T-cell (primary cell): Measurements from ENCODE around the gene LRRC51. TPM values are rescaled to one million over a fixed set of nuclear protein-coding genes. Genes with fewer than 3 reads are reported as not detected.
A peak's percentile ranks its signal among the peaks of the same experiment; 100 is the strongest.
"Not testable (repeated sequence)": the region's sequence is repeated elsewhere in the genome, so short reads cannot be mapped to it uniquely, and the experiment has no call there.

Source experiments
- ATAC-seq, 4 experiments: fragments of 200-7000 bp in 3 of 4; fragments of 150-1000 bp in 1 of 4; cut with Tn5 transposase; replicated peaks in 1 of 4; 1 replicate in 3 of 4; 2 replicates in 1 of 4; pipeline ENCODE4 v1.10.0; 2021; ENCODE audit warnings: moderate library complexity in 3 of 4, mild to moderate bottlenecking in 2 of 4, moderate number of reproducible peaks in 1 of 4
- CTCF ChIA-PET, 2 donors: fragments of 300-600 bp; sonication (Branson Sonifier 250); formaldehyde crosslinking; loops; one replicate each; lab custom pipeline; 2022; ENCODE audit warnings: antibody characterized with exemption in 2 of 2; lab: Charles Lee
- POLR2A ChIA-PET, 2 donors: fragments of 300-600 bp; sonication (Branson Sonifier 250); formaldehyde crosslinking; loops; one replicate each; lab custom pipeline; 2022; ENCODE audit warnings: antibody characterized with exemption in 2 of 2; lab: Charles Lee
- DNase-seq, 35 experiments: peaks; one replicate each; pipeline versions ENCODE4 v3.0.0 to v3.0.0-alpha.2; 2013 to 2023
- H3K27ac ChIP-seq: one replicate; pipeline ENCODE4 v1.5.1; 2013; ENCODE audit warnings: low read length
- H3K27me3 ChIP-seq, 2 experiments: replicated peaks in 1 of 2; 1 replicate in 1 of 2; 2 replicates in 1 of 2; pipeline versions ENCODE4 v1.6.1 to v1.7.0; 2013; ENCODE audit warnings: low read length in 1 of 2, mixed read lengths in 1 of 2; ENCODE audit not compliant: control insufficient read depth in 2 of 2, insufficient read depth in 2 of 2; ENCODE audit errors: extremely low read depth in 1 of 2
- H3K36me3 ChIP-seq, 2 donors: 1 replicate in 1 of 2; 2 replicates in 1 of 2; pipeline versions ENCODE4 v1.6.1 to v1.7.0; 2013; ENCODE audit warnings: low read length in 1 of 2; ENCODE audit not compliant: control insufficient read depth in 2 of 2, insufficient read depth in 1 of 2; ENCODE audit errors: extremely low read depth in 1 of 2
- H3K4me1 ChIP-seq, 2 experiments: 1 replicate in 1 of 2; 2 replicates in 1 of 2; pipeline versions ENCODE4 v1.6.1 to v1.7.0; 2013; ENCODE audit warnings: low read length in 2 of 2, mixed read lengths in 1 of 2; ENCODE audit not compliant: insufficient read depth in 2 of 2, control insufficient read depth in 1 of 2; ENCODE audit errors: extremely low read depth in 1 of 2
- H3K4me3 ChIP-seq, 2 donors: 1 replicate in 1 of 2; 2 replicates in 1 of 2; pipeline versions ENCODE4 v1.5.1 to v1.7.0; 2013; ENCODE audit warnings: mild to moderate bottlenecking in 2 of 2, low read length in 1 of 2, moderate library complexity in 1 of 2; ENCODE audit not compliant: control insufficient read depth in 1 of 2; ENCODE audit errors: extremely low read depth in 1 of 2
- H3K9me3 ChIP-seq: 2 replicates; pipeline ENCODE4 v1.7.0; 2013
- H3K27ac Mint-ChIP-seq, 2 donors: one replicate each; pipeline ENCODE4 v1.8.0; 2020 to 2021; ENCODE audit warnings: mild to moderate bottlenecking in 2 of 2, mixed read lengths in 2 of 2
- H3K27me3 Mint-ChIP-seq, 2 donors: one replicate each; pipeline ENCODE4 v1.8.0; 2021 to 2022; ENCODE audit warnings: mixed read lengths in 2 of 2
- H3K36me3 Mint-ChIP-seq: one replicate; pipeline ENCODE4 v1.8.0; 2021; ENCODE audit warnings: mixed read lengths
- H3K4me1 Mint-ChIP-seq, 3 donors: one replicate each; pipeline ENCODE4 v1.8.0; 2020 to 2022; ENCODE audit warnings: mixed read lengths in 3 of 3, mild to moderate bottlenecking in 1 of 3
- H3K4me3 Mint-ChIP-seq, 3 donors: one replicate each; pipeline ENCODE4 v1.8.0; 2020 to 2022; ENCODE audit warnings: mild to moderate bottlenecking in 3 of 3, mixed read lengths in 3 of 3, moderate library complexity in 3 of 3
- H3K9me3 Mint-ChIP-seq, 3 donors: one replicate each; pipeline ENCODE4 v1.8.0; 2020 to 2022; ENCODE audit warnings: mixed read lengths in 3 of 3
- WGBS: methylation state at CpG from one replicate; pipeline ENCODE4 v1.1.5; 2013; ENCODE audit warnings: missing lambda C conversion rate; ENCODE audit not compliant: insufficient coverage; 5-methylcytosine and 5-hydroxymethylcytosine counted together
- total RNA-seq, 35 experiments: library from RNA in 6 of 35; stranded (reverse) in 6 of 35; fragments of 120-200 nt in 1 of 35; gene quantifications; one replicate each; pipeline versions ENCODE4 v1.2.1 to v1.2.4 and lab custom pipeline; 2013 to 2026

LRRC51 gene
- total RNA-seq, 5 donors from 2014 or later (not counting 1 experiment from before 2014, with no cell fraction given): 2.5 to 5.1 (median 3.7) TPM

DNA sequence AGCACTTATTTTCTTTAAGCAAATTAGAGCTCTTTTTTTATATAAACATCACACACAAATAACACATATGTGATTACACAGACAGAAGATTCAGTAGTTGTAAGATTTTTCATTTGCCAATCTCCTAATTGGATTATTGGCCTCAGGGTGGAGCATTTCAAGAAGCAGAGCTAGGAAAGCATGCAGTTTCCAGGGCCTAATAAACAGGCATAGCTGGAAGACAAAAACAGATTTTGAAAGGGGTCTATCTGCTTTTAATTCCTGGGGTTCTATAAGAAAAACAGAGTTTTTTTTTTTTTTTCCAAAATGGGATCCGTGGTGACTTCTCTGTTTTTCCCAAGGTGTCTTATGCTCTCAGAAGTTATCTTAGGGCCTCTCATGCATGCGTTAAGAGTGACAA, 47.3 kb downstream of the LRRC51 start:
- ChIA-PET POLR2A (no interaction called here), CTCF (no interaction called here)
- H3K9me3 ChIP-seq: no peaks in the 10 kb centered on the region
- H3K27ac ChIP-seq: no peak overlapping the region
- no peak overlapping the region for H3K4me3 ChIP-seq
- WGBS: 20% methylated on average over 1 of the region's 2 CpGs
- no peak overlapping the region for H3K4me3 Mint-ChIP-seq
- H3K27me3 ChIP-seq: peaks cover 0 to 18% of the 10 kb centered on the region in 2 experiments
- H3K9me3 Mint-ChIP-seq: peaks cover 11 to 17% (median 16%) of the 10 kb centered on the region in 3 donors
- H3K27me3 Mint-ChIP-seq: peaks cover 11 to 16% of the 10 kb centered on the region in 2 donors
- H3K36me3 Mint-ChIP-seq: peaks cover 9% of the 10 kb centered on the region
- no peaks in the 10 kb centered on the region for H3K36me3 ChIP-seq
- H3K4me1 Mint-ChIP-seq: no peaks in the 10 kb centered on the region
- H3K4me1 ChIP-seq: no peaks in the 10 kb centered on the region
- no peak overlapping the region for H3K27ac Mint-ChIP-seq
- no peak for ATAC-seq
- DNase-seq: no peak

- Mint-ChIP-seq H3K9me3 (peaks cover 11 to 17% (median 16%) of the 10 kb centered on the region in 3 donors), H3K27ac (no peak overlapping the region), H3K36me3 (peaks cover 9% of the 10 kb centered on the region), H3K4me3 (no peak overlapping the region), H3K27me3 (peaks cover 14 to 23% of the 10 kb centered on the region in 2 donors), H3K4me1 (no peaks in the 10 kb centered on the region)
- ChIA-PET CTCF (no interaction called here), POLR2A (interaction anchor here in 1 of 2 donors (0.6 kb wide), 1 partner anchor 10 kb away, joined by 3 read pairs; no protein-coding TSS in a partner anchor)
- DNase-seq (no peak), ATAC-seq (no peak)
- Histone ChIP-seq H3K4me1 (no peaks in the 10 kb centered on the region), H3K27me3 (peaks cover 0 to 12% of the 10 kb centered on the region in 2 experiments), H3K4me3 (no peak overlapping the region), H3K27ac (no peak overlapping the region), H3K36me3 (no peaks in the 10 kb centered on the region), H3K9me3 (no peaks in the 10 kb centered on the region)
- 89% methylated on average over 3 of the region's 3 CpGs for WGBS
Measured at GRCh38 chr11:72129381-72129780, 48.7 kb downstream of the LRRC51 start.

DNA sequence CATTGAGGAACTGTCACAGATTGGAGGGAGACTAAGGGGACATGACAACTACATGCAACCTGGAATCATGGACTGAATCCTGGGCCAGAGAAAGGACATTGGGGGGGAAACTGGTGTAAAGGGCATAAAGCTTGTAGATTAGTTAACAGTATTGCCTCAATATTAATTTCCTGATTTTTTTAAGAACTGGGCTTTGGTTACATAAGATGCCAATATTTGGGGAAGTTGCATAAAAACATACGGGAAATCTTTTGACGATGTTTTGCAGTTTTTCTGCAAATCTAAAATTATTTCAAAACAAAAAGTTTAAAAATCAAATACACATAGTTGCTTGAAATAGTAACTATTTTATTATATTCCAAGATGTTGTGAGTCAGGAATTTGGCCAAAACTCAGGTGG, 52.0 kb downstream of the LRRC51 start:
- WGBS: no CpG with 5 or more reads among the region's 2 CpGs
- peaks cover 14 to 26% of the 10 kb centered on the region in 2 donors for H3K27me3 Mint-ChIP-seq
- DNase-seq (no peak), ATAC-seq (no peak)
- H3K4me1 Mint-ChIP-seq: no peaks in the 10 kb centered on the region
- no peak overlapping the region for H3K27ac Mint-ChIP-seq
- no peak overlapping the region for H3K4me3 ChIP-seq
- no peaks in the 10 kb centered on the region for H3K9me3 ChIP-seq
- ChIA-PET CTCF (no interaction called here), POLR2A (no interaction called here)
- H3K36me3 Mint-ChIP-seq: peaks cover 9% of the 10 kb centered on the region
- no peak overlapping the region for H3K27ac ChIP-seq
- H3K9me3 Mint-ChIP-seq: peaks cover 11 to 15% (median 13%) of the 10 kb centered on the region in 3 donors
- H3K36me3 ChIP-seq: no peaks in the 10 kb centered on the region
- H3K4me1 ChIP-seq: no peaks in the 10 kb centered on the region
- no peak overlapping the region for H3K4me3 Mint-ChIP-seq
- H3K27me3 ChIP-seq: peaks cover 0 to 10% of the 10 kb centered on the region in 2 experiments

DNA sequence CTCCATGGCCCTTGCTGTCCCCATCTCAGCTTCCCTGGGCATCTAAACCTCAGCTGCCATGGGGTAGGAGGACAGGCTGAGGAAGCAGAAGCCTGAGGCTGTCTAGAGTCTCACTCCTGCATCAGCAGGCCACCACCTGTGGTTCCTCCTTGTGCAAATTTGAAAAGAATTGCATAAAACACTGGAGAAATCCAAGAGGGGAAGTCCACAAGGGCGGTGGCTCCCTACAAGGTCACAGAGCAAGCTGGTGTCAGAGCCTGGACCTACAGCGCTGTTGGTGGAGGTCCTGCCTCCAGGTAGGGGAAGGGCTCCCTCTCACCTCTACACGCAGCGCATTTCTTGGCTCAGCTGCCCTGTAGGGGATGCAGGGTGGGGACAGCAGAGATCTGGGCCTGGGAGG, 54.8 kb downstream of the LRRC51 start, which contains the start of gene FOLR3:
Gene FOLR3, plus strand, starts transcription at position 253 of the 400 bp plus-strand sequence. CDS start 228 bp downstream, outside the sequence.
- H3K36me3 Mint-ChIP-seq, H3K4me1 Mint-ChIP-seq, CTCF ChIA-PET, H3K9me3 ChIP-seq, H3K9me3 Mint-ChIP-seq, H3K4me1 ChIP-seq, H3K27ac ChIP-seq, H3K36me3 ChIP-seq, H3K4me3 ChIP-seq, ATAC-seq, H3K27ac Mint-ChIP-seq, H3K4me3 Mint-ChIP-seq, POLR2A ChIA-PET: not testable (repeated sequence)
- WGBS: 88% methylated on average over 1 of the region's 4 CpGs
- H3K27me3 ChIP-seq: peaks cover 0 to 14% of the 10 kb centered on the region in 2 experiments
- peaks cover 9 to 20% of the 10 kb centered on the region in 2 donors for H3K27me3 Mint-ChIP-seq
- DNase-seq: peak in 1 of 35 experiments; percentile 12

GRCh38 chr11:72135891-72136683, 55.4 kb downstream of the LRRC51 start:
- WGBS: 88% methylated on average over 11 of the region's 14 CpGs
- no peak overlapping the region for H3K4me3 Mint-ChIP-seq
- H3K27ac Mint-ChIP-seq: no peak overlapping the region

DNA sequence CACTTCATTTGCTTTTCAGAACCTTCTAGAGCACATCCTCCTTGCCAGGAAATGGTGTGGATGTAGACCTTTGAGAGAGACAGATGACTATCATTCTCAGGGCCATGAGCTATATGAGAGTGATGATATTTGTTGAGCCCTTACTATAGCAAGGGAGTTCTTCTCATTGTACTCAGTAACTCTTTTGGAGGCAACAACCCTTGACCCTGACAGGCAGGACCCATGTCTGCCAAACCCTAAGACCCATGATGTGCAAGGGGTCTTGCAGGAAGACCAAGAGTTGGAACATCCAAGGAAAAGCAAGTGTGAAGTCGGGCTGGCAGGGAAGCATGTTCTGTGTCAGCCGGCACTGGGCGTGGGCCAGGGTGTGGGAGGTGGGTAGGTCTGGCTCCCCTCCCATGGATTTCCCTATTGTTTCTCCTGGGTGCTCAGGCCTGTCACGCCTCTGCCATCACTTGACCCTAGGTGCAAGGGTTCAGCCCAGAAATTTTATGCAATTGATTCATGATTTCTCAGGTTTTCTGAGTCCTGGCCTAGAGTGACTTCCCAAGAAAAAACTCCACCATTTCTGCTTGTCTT, 56.1 kb downstream of the LRRC51 start:
- Mint-ChIP-seq H3K4me3 (no peak overlapping the region), H3K27me3 (peaks cover 16 to 27% of the 10 kb centered on the region in 2 donors), H3K27ac (no peak overlapping the region), H3K9me3 (no peaks in the 10 kb centered on the region), H3K4me1 (peaks cover 0 to 10% (median 8%) of the 10 kb centered on the region in 3 donors), H3K36me3 (no peaks in the 10 kb centered on the region)
- Histone ChIP-seq H3K27ac (no peak overlapping the region), H3K27me3 (peaks cover 0 to 4% of the 10 kb centered on the region in 2 experiments), H3K4me3 (no peak overlapping the region), H3K9me3 (no peaks in the 10 kb centered on the region), H3K4me1 (no peaks in the 10 kb centered on the region), H3K36me3 (no peaks in the 10 kb centered on the region)
- ChIA-PET POLR2A (no interaction called here), CTCF (no interaction called here)
- WGBS: 100% methylated on average over 4 of the region's 4 CpGs
- ATAC-seq (no peak), DNase-seq (no peak)

More at GRCh38 chr11:72135891-72136683, 55.4 kb downstream of the LRRC51 start:
- no peaks in the 10 kb centered on the region for H3K36me3 Mint-ChIP-seq
- no peak for ATAC-seq
- Histone ChIP-seq H3K36me3 (no peaks in the 10 kb centered on the region), H3K9me3 (no peaks in the 10 kb centered on the region), H3K27ac (no peak overlapping the region), H3K4me1 (no peaks in the 10 kb centered on the region), H3K4me3 (no peak overlapping the region), H3K27me3 (peaks cover 0 to 8% of the 10 kb centered on the region in 2 experiments)
- no peaks in the 10 kb centered on the region for H3K9me3 Mint-ChIP-seq
- ChIA-PET POLR2A (no interaction called here), CTCF (no interaction called here)
- peaks cover 0 to 3% (median 2%) of the 10 kb centered on the region in 3 donors for H3K4me1 Mint-ChIP-seq
- DNase-seq: no peak
- H3K27me3 Mint-ChIP-seq: peaks cover 12 to 23% of the 10 kb centered on the region in 2 donors
